H9 (cell line): Measurements from ENCODE around the gene KRT77. TPM values are rescaled to one million over a fixed set of nuclear protein-coding genes. Genes with fewer than 3 reads are reported as not detected.

Experiments used
- DNase-seq: peaks from one replicate; pipeline ENCODE4 v3.0.0-alpha.2; 2017
- H2AFZ ChIP-seq: one replicate; pipeline ENCODE4 v1.6.1; 2013; ENCODE audit warnings: mild to moderate bottlenecking, low read length, control low read depth, moderate library complexity
- H2AK5ac ChIP-seq: 2 replicates; pipeline ENCODE4 v1.6.1; 2013; ENCODE audit warnings: low read length, control low read depth, mixed read lengths; ENCODE audit not compliant: insufficient read length
- H2BK120ac ChIP-seq: one replicate; pipeline ENCODE4 v1.6.1; 2013; ENCODE audit warnings: low read depth, mild to moderate bottlenecking, low read length, control low read depth, inconsistent platforms; ENCODE audit not compliant: poor library complexity, severe bottlenecking
- H2BK12ac ChIP-seq: 2 replicates; pipeline ENCODE4 v1.6.1; 2013; ENCODE audit warnings: low read length, control low read depth, mixed read lengths, low read depth; ENCODE audit not compliant: insufficient read length
- H2BK15ac ChIP-seq: 2 replicates; pipeline ENCODE4 v1.6.1; 2013; ENCODE audit warnings: low read depth, low read length, control low read depth
- H2BK20ac ChIP-seq: one replicate; pipeline ENCODE4 v1.6.1; 2013; ENCODE audit warnings: low read depth, mild to moderate bottlenecking, low read length, control low read depth, inconsistent platforms; ENCODE audit not compliant: poor library complexity, severe bottlenecking
- H2BK5ac ChIP-seq: 2 replicates; pipeline ENCODE4 v1.6.1; 2013; ENCODE audit warnings: low read length, control low read depth, mixed read lengths; ENCODE audit not compliant: insufficient read length
- H3K14ac ChIP-seq: 2 replicates; pipeline ENCODE4 v1.6.1; 2013; ENCODE audit warnings: low read length, control low read depth; ENCODE audit not compliant: insufficient read depth
- H3K18ac ChIP-seq: 2 replicates; pipeline ENCODE4 v1.6.1; 2013; ENCODE audit warnings: low read depth, mild to moderate bottlenecking, mixed read lengths, low read length, control low read depth; ENCODE audit not compliant: insufficient read length
- H3K23ac ChIP-seq: 2 replicates; pipeline ENCODE4 v1.6.1; 2013; ENCODE audit warnings: low read length, control low read depth, mixed read lengths, low read depth; ENCODE audit not compliant: insufficient read length
- H3K23me2 ChIP-seq: 2 replicates; pipeline ENCODE4 v1.6.1; 2013; ENCODE audit warnings: low read depth, mild to moderate bottlenecking, mixed read lengths, low read length, control low read depth; ENCODE audit not compliant: insufficient read length, poor library complexity, severe bottlenecking
- H3K27ac ChIP-seq: 2 replicates; pipeline ENCODE4 v1.5.1; 2013; ENCODE audit warnings: low read length, control low read depth, mixed read lengths, low read depth; ENCODE audit not compliant: insufficient read length
- H3K27me3 ChIP-seq: 2 replicates; pipeline ENCODE4 v1.6.1; 2013; ENCODE audit warnings: low read length, control low read depth, inconsistent platforms; ENCODE audit not compliant: insufficient read depth
- H3K4ac ChIP-seq: 2 replicates; pipeline ENCODE4 v1.6.1; 2013; ENCODE audit warnings: low read depth, mild to moderate bottlenecking, control low read depth, inconsistent platforms, low read length, moderate library complexity
- H3K4me1 ChIP-seq: 2 replicates; pipeline ENCODE4 v1.6.1; 2013; ENCODE audit warnings: low read length, control low read depth, inconsistent platforms; ENCODE audit not compliant: insufficient read depth
- H3K4me2 ChIP-seq: 2 replicates; pipeline ENCODE4 v1.6.1; 2013; ENCODE audit warnings: low read length, control low read depth, mixed read lengths; ENCODE audit not compliant: insufficient read length, insufficient read depth
- H3K56ac ChIP-seq: 2 replicates; pipeline ENCODE4 v1.6.1; 2013; ENCODE audit warnings: low read depth, mild to moderate bottlenecking, mixed read lengths, low read length, control low read depth; ENCODE audit not compliant: insufficient read length
- H3K79me1 ChIP-seq: 2 replicates; pipeline ENCODE4 v1.6.1; 2013; ENCODE audit warnings: low read depth, mild to moderate bottlenecking, moderate library complexity, low read length, control low read depth, inconsistent platforms; ENCODE audit not compliant: insufficient read depth, poor library complexity, severe bottlenecking
- H3K79me2 ChIP-seq: 2 replicates; pipeline ENCODE4 v1.6.1; 2013; ENCODE audit warnings: low read length, control low read depth, inconsistent platforms; ENCODE audit not compliant: insufficient read depth
- H3K9ac ChIP-seq: 2 replicates; pipeline ENCODE4 v1.6.1; 2013; ENCODE audit warnings: low read length, control low read depth, mixed read lengths; ENCODE audit not compliant: insufficient read length; ENCODE audit errors: extremely low read depth
- H3K9me3 ChIP-seq: one replicate; pipeline ENCODE4 v1.6.1; 2013; ENCODE audit warnings: low read depth, low read length, inconsistent platforms; ENCODE audit not compliant: control insufficient read depth
- H3T11ph ChIP-seq: one replicate; pipeline ENCODE4 v1.6.1; 2013; ENCODE audit warnings: mild to moderate bottlenecking, low read length, control low read depth, inconsistent platforms
- H4K20me1 ChIP-seq: one replicate; pipeline ENCODE4 v1.6.1; 2013; ENCODE audit not compliant: control insufficient read depth, insufficient read length, insufficient read depth
- H4K5ac ChIP-seq: 2 replicates; pipeline ENCODE4 v1.6.1; 2013; ENCODE audit warnings: low read depth, mild to moderate bottlenecking, mixed read lengths, low read length, control low read depth; ENCODE audit not compliant: insufficient read length
- H4K8ac ChIP-seq: replicated peaks from 2 replicates; pipeline ENCODE4 v1.6.1; 2013; ENCODE audit warnings: low read length, control low read depth, mixed read lengths, low read depth; ENCODE audit not compliant: insufficient read length
- H4K91ac ChIP-seq: 2 replicates; pipeline ENCODE4 v1.6.1; 2013; ENCODE audit warnings: low read depth, mild to moderate bottlenecking, moderate library complexity, mixed read lengths, low read length, control low read depth; ENCODE audit not compliant: insufficient read length
- H3K27ac Mint-ChIP-seq, 3 experiments: 2 replicates in 2 of 3; 3 replicates in 1 of 3; pipeline ENCODE4 v1.8.0; 2020 to 2021; ENCODE audit warnings: mixed read lengths in 3 of 3, mild to moderate bottlenecking in 1 of 3, moderate library complexity in 1 of 3
- H3K27me3 Mint-ChIP-seq: 2 replicates; pipeline ENCODE4 v1.8.0; 2021; ENCODE audit warnings: low read depth, mild to moderate bottlenecking, moderate library complexity, mixed read lengths
- H3K36me3 Mint-ChIP-seq, 3 experiments: 2 replicates in 2 of 3; 3 replicates in 1 of 3; pipeline ENCODE4 v1.8.0; 2020 to 2021; ENCODE audit warnings: low read depth in 3 of 3, mixed read lengths in 3 of 3; ENCODE audit not compliant: insufficient read depth in 1 of 3
- H3K4me1 Mint-ChIP-seq, 2 experiments: 2 replicates each; pipeline ENCODE4 v1.8.0; 2020; ENCODE audit warnings: mixed read lengths in 2 of 2
- H3K4me3 Mint-ChIP-seq, 2 experiments: 2 replicates in 1 of 2; 3 replicates in 1 of 2; pipeline ENCODE4 v1.8.0; 2020 to 2021; ENCODE audit warnings: mild to moderate bottlenecking in 2 of 2, mixed read lengths in 2 of 2, moderate library complexity in 1 of 2
- H3K9me3 Mint-ChIP-seq, 2 experiments: 2 replicates in 1 of 2; 3 replicates in 1 of 2; pipeline ENCODE4 v1.8.0; 2020; ENCODE audit warnings: mild to moderate bottlenecking in 2 of 2, mixed read lengths in 2 of 2, moderate library complexity in 1 of 2
- WGBS: extraction: QIAGEN DNeasy Blood & Tissue Kit; methylation state at CpG from one replicate; pipeline ENCODE4 v1.1.7; 2013; ENCODE audit warnings: missing lambda C conversion rate, low lambda C conversion rate, mixed read lengths; ENCODE audit not compliant: insufficient read length; ENCODE audit errors: extremely low coverage; 5-methylcytosine and 5-hydroxymethylcytosine counted together
- total RNA-seq: library from RNA; stranded (reverse); gene quantifications from 2 replicates; pipeline ENCODE4 v1.2.1, GENCODE V29; 2021
- TF ChIP-seq, protein P1 (sequence below): fragments of 200-600 bp; sonication (generic); conservative IDR thresholded peaks from 3 replicates; pipeline ENCODE4 v1.8.0; 2021; ENCODE audit warnings: antibody characterized with exemption, mild to moderate bottlenecking

KRT77 gene
- total RNA-seq, 1 experiment from 2014 or later = not detected

GRCh38 chr12:52666471-52666870 is 36.9 kb downstream of the KRT77 start:
- H3K36me3 Mint-ChIP-seq = no peaks in the 10 kb centered on the region
- H3K4me1 Mint-ChIP-seq = no peaks in the 10 kb centered on the region; a peak in 1 of 4 replicates
- Histone ChIP-seq H3K4me1 (no peaks in the 10 kb centered on the region), H2BK15ac (no peak overlapping the region), H3K23me2 (no peaks in the 10 kb centered on the region), H3T11ph (no peak overlapping the region), H2AK5ac (no peak overlapping the region), H3K18ac (no peak overlapping the region), H2BK5ac (no peak overlapping the region), H3K4ac (no peak overlapping the region), H3K79me1 (no peaks in the 10 kb centered on the region), H2AFZ (no peak overlapping the region), H4K5ac (no peak overlapping the region), H3K14ac (no peak overlapping the region), H4K8ac (no peak overlapping the region), H4K91ac (no peak overlapping the region), H3K27ac (no peak overlapping the region), H3K4me2 (no peak overlapping the region), H2BK20ac (no peak overlapping the region), H3K9me3 (no peaks in the 10 kb centered on the region), H2BK12ac (no peak overlapping the region), H3K79me2 (no peaks in the 10 kb centered on the region), H3K9ac (no peak overlapping the region), H3K56ac (no peak overlapping the region), H4K20me1 (no peaks in the 10 kb centered on the region), H3K23ac (no peak overlapping the region), H3K27me3 (no peaks in the 10 kb centered on the region), H2BK120ac (no peak overlapping the region)
- H3K9me3 Mint-ChIP-seq = no peaks in the 10 kb centered on the region
- H3K27me3 Mint-ChIP-seq = peaks cover 27% of the 10 kb centered on the region
- DNase-seq = no peak
- WGBS = no CpG with 5 or more reads among the region's 3 CpGs
- no peak overlapping the region for H3K4me3 Mint-ChIP-seq
- TF ChIP-seq, protein P1, sequence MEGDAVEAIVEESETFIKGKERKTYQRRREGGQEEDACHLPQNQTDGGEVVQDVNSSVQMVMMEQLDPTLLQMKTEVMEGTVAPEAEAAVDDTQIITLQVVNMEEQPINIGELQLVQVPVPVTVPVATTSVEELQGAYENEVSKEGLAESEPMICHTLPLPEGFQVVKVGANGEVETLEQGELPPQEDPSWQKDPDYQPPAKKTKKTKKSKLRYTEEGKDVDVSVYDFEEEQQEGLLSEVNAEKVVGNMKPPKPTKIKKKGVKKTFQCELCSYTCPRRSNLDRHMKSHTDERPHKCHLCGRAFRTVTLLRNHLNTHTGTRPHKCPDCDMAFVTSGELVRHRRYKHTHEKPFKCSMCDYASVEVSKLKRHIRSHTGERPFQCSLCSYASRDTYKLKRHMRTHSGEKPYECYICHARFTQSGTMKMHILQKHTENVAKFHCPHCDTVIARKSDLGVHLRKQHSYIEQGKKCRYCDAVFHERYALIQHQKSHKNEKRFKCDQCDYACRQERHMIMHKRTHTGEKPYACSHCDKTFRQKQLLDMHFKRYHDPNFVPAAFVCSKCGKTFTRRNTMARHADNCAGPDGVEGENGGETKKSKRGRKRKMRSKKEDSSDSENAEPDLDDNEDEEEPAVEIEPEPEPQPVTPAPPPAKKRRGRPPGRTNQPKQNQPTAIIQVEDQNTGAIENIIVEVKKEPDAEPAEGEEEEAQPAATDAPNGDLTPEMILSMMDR = no peak
- no peak overlapping the region for H3K27ac Mint-ChIP-seq
